ENCODE measurements around the gene PHF21B.

The PHF21B gene

GRCh38 chr22:44951510-44951816, 58.3 kb downstream of the PHF21B start:
- Histone ChIP-seq H3K9ac (ENCODE audit: low read depth, low read length) (no peak overlapping the region), H3K36me3 (ENCODE audit: insufficient read depth, low read length) (peaks cover 10% of the 10 kb centered on the region), H3K4me1 (ENCODE audit: insufficient read depth, low read length) (peaks cover 22% of the 10 kb centered on the region), H3K9me3 (ENCODE audit: control insufficient read depth, insufficient read depth, low read length) (peaks cover 8% of the 10 kb centered on the region)

GRCh38 chr22:44950806-44951509, 58.8 kb downstream of the PHF21B start:
- Histone ChIP-seq H3K4me1 (ENCODE audit: insufficient read depth, low read length) (peaks cover 19% of the 10 kb centered on the region), H3K9me3 (ENCODE audit: control insufficient read depth, insufficient read depth, low read length) (peaks cover 8% of the 10 kb centered on the region), H3K36me3 (ENCODE audit: insufficient read depth, low read length) (peaks cover 10% of the 10 kb centered on the region), H3K9ac (ENCODE audit: low read depth, low read length) (no peak overlapping the region)

GRCh38 chr22:44947846-44948245, 62.0 kb downstream of the PHF21B start:
- peaks cover 10% of the 10 kb centered on the region for H3K36me3 ChIP-seq (ENCODE audit: insufficient read depth, low read length)
- peaks cover 8% of the 10 kb centered on the region for H3K9me3 ChIP-seq (ENCODE audit: control insufficient read depth, insufficient read depth, low read length)
- no peak overlapping the region for H3K9ac ChIP-seq (ENCODE audit: low read depth, low read length)
- peaks cover 5% of the 10 kb centered on the region; the same call in 1 of the 2 replicates for H3K4me1 ChIP-seq (ENCODE audit: insufficient read depth, low read length)

GRCh38 chr22:44947049-44947448, 62.8 kb downstream of the PHF21B start:
- no peak overlapping the region for H3K9ac ChIP-seq (ENCODE audit: low read depth, low read length)
- H3K9me3 ChIP-seq (ENCODE audit: control insufficient read depth, insufficient read depth, low read length) = peaks cover 8% of the 10 kb centered on the region
- H3K36me3 ChIP-seq (ENCODE audit: insufficient read depth, low read length) = peaks cover 10% of the 10 kb centered on the region
- H3K4me1 ChIP-seq (ENCODE audit: insufficient read depth, low read length) = peaks cover 8% of the 10 kb centered on the region; the same call in 1 of the 2 replicates

- Histone ChIP-seq H3K4me1 (ENCODE audit: insufficient read depth, low read length) (peaks cover 28% of the 10 kb centered on the region), H3K9ac (ENCODE audit: low read depth, low read length) (no peak overlapping the region), H3K9me3 (ENCODE audit: control insufficient read depth, insufficient read depth, low read length) (no peaks in the 10 kb centered on the region), H3K36me3 (ENCODE audit: insufficient read depth, low read length) (no peaks in the 10 kb centered on the region; the same call in 1 of the 2 replicates)
Observed at GRCh38 chr22:44944883-44945601, 64.8 kb downstream of the PHF21B start.

GRCh38 chr22:44943701-44944324, 66.0 kb downstream of the PHF21B start:
- peaks cover 31% of the 10 kb centered on the region for H3K4me1 ChIP-seq (ENCODE audit: insufficient read depth, low read length)
- H3K9me3 ChIP-seq (ENCODE audit: control insufficient read depth, insufficient read depth, low read length) = no peaks in the 10 kb centered on the region
- H3K9ac ChIP-seq (ENCODE audit: low read depth, low read length) = no peak overlapping the region
- H3K36me3 ChIP-seq (ENCODE audit: insufficient read depth, low read length) = no peaks in the 10 kb centered on the region; the same call in 1 of the 2 replicates

GRCh38 chr22:44942979-44943700, 66.7 kb downstream of the PHF21B start:
- Histone ChIP-seq H3K9me3 (ENCODE audit: control insufficient read depth, insufficient read depth, low read length) (no peaks in the 10 kb centered on the region), H3K4me1 (ENCODE audit: insufficient read depth, low read length) (peaks cover 31% of the 10 kb centered on the region), H3K36me3 (ENCODE audit: insufficient read depth, low read length) (no peaks in the 10 kb centered on the region), H3K9ac (ENCODE audit: low read depth, low read length) (no peak overlapping the region)

GRCh38 chr22:44942056-44942455, 67.7 kb downstream of the PHF21B start:
- Histone ChIP-seq H3K9me3 (ENCODE audit: control insufficient read depth, insufficient read depth, low read length) (no peaks in the 10 kb centered on the region), H3K36me3 (ENCODE audit: insufficient read depth, low read length) (no peaks in the 10 kb centered on the region), H3K4me1 (ENCODE audit: insufficient read depth, low read length) (peaks cover 31% of the 10 kb centered on the region), H3K9ac (ENCODE audit: low read depth, low read length) (no peak overlapping the region)

GRCh38 chr22:44941207-44941606, 68.6 kb downstream of the PHF21B start:
- no peaks in the 10 kb centered on the region for H3K9me3 ChIP-seq (ENCODE audit: control insufficient read depth, insufficient read depth, low read length)
- H3K4me1 ChIP-seq (ENCODE audit: insufficient read depth, low read length) = peaks cover 31% of the 10 kb centered on the region
- H3K36me3 ChIP-seq (ENCODE audit: insufficient read depth, low read length) = no peaks in the 10 kb centered on the region
- H3K9ac ChIP-seq (ENCODE audit: low read depth, low read length) = no peak overlapping the region

GRCh38 chr22:44940130-44940529, 69.7 kb downstream of the PHF21B start:
- Histone ChIP-seq H3K4me1 (ENCODE audit: insufficient read depth, low read length) (peaks cover 31% of the 10 kb centered on the region), H3K9ac (ENCODE audit: low read depth, low read length) (no peak overlapping the region), H3K9me3 (ENCODE audit: control insufficient read depth, insufficient read depth, low read length) (no peaks in the 10 kb centered on the region), H3K36me3 (ENCODE audit: insufficient read depth, low read length) (no peaks in the 10 kb centered on the region)

GRCh38 chr22:44939451-44939850, 70.4 kb downstream of the PHF21B start:
- Histone ChIP-seq H3K9me3 (ENCODE audit: control insufficient read depth, insufficient read depth, low read length) (no peaks in the 10 kb centered on the region), H3K9ac (ENCODE audit: low read depth, low read length) (no peak overlapping the region)

GRCh38 chr22:44938886-44939285, 70.9 kb downstream of the PHF21B start:
- no peak overlapping the region for H3K9ac ChIP-seq (ENCODE audit: low read depth, low read length)
- H3K9me3 ChIP-seq (ENCODE audit: control insufficient read depth, insufficient read depth, low read length) = no peaks in the 10 kb centered on the region
- peaks cover 26% of the 10 kb centered on the region for H3K4me1 ChIP-seq (ENCODE audit: insufficient read depth, low read length)
- no peaks in the 10 kb centered on the region for H3K36me3 ChIP-seq (ENCODE audit: insufficient read depth, low read length)

More at GRCh38 chr22:44939451-44939850, 70.4 kb downstream of the PHF21B start:
- no peaks in the 10 kb centered on the region for H3K36me3 ChIP-seq (ENCODE audit: insufficient read depth, low read length)
- H3K4me1 ChIP-seq (ENCODE audit: insufficient read depth, low read length) = peaks cover 26% of the 10 kb centered on the region

GRCh38 chr22:44937216-44937615, 72.6 kb downstream of the PHF21B start:
- H3K4me1 ChIP-seq (ENCODE audit: insufficient read depth, low read length) = peaks cover 24% of the 10 kb centered on the region
- H3K36me3 ChIP-seq (ENCODE audit: insufficient read depth, low read length) = no peaks in the 10 kb centered on the region
- H3K9me3 ChIP-seq (ENCODE audit: control insufficient read depth, insufficient read depth, low read length) = no peaks in the 10 kb centered on the region
- no peak overlapping the region for H3K9ac ChIP-seq (ENCODE audit: low read depth, low read length)

- H3K9me3 ChIP-seq (ENCODE audit: control insufficient read depth, insufficient read depth, low read length) = no peaks in the 10 kb centered on the region
Observed at GRCh38 chr22:44936201-44936600, 73.6 kb downstream of the PHF21B start.

More at GRCh38 chr22:44936201-44936600, 73.6 kb downstream of the PHF21B start:
- Histone ChIP-seq H3K36me3 (ENCODE audit: insufficient read depth, low read length) (no peaks in the 10 kb centered on the region), H3K4me1 (ENCODE audit: insufficient read depth, low read length) (peaks cover 14% of the 10 kb centered on the region), H3K9ac (ENCODE audit: low read depth, low read length) (no peak overlapping the region)

All from ES-I3 (cell line).